COLO829 (cell line): ENCODE measurements around the gene RBM38.
"Not testable (repeated sequence)": the region's sequence is repeated elsewhere in the genome, so short reads cannot be mapped to it uniquely, and the experiment has no call there.

Experiments
- DNase-seq: peaks from one replicate; pipeline ENCODE4 v3.0.0; 2012; ENCODE audit warnings: low spot score

Gene RBM38

DNA sequence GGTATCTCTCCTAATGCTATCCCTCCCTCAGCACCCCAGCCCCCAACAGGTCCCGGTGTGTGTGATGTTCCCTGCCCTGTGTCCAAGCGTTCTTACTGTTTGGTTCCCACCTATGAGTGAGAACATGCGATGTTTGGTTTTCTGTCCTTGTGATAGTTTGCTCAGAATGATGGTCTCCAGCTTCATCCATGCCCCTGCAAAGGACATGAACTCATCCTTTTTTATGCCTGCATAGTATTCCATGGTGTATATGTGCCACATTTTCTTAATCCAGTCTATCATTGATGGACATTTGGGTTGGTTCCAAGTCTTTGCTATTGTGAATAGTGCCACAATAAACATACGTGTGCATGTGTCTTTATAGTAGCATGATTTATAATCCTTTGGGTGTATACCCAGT lies 28.3 kb downstream of the RBM38 start:
- DNase-seq = not testable (repeated sequence)

GRCh38 chr20:57420571-57421252 lies 29.5 kb downstream of the RBM38 start:
- DNase-seq = no peak

DNA sequence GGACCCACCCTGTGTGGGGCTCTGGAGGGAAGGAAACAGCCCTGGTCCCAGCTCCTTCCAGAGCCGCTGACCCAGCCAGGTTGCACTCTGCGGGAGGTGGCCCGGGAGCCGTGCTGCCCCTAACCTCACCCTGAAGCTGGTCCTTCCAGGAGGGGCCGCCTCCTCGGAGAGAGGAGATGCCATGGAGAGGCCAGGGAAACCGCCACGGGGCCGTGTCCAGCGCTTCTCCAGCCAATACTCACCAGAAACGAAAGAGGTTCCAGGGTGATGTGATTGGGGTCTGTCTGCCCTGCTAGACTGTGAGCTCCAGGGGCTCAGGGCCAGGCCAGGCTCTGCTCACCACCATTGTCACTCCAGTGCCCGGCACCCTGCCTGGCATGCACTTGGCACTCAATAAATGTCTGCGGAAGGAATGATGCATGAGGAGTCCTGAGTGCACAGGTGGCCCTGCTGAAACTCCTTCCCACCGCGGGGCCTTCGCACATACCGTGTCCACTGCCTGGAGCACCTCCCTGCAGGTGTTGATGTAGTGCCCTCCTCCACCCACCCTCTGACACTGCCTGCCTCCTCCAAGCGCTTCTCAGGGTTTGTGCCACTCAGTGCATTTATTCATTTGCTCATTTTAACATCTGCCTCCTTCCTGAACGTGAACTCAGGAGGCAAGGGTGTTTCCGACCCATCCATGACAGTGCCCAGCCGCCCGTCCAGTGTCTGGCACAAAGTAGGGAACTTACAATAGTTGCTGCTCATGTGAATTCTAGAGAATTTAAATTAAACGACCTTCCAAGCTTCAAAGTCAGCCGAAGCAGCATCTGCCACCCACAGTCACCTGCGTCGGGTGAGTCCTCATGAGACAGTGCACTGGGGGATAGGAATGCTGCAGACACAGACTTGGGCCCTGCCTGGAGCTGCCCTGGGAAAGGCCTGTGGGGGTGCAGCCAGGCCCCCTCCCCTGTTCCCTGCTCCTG lies 30.3 kb downstream of the RBM38 start:
- no peak for DNase-seq

DNA sequence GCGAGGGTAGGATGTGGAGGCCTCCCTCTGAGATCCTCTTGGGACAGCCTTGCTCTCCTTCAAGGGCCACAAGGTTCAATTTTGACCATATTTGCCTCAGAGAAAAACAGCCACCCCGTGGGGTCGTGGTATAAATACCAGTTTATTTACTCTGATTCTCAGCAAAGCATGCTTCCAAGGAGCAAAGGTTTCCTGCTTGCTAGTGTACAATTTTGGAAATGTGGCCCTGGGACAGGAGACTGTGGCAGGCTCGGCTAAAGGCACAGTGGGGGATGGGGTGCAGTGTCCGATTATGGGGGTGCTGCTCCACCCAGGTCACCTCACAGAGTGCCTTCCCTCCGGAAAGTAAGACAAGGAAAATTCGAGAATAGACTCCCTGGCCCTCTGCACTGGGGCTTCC lies 31.1 kb downstream of the RBM38 start:
- no peak for DNase-seq

DNA sequence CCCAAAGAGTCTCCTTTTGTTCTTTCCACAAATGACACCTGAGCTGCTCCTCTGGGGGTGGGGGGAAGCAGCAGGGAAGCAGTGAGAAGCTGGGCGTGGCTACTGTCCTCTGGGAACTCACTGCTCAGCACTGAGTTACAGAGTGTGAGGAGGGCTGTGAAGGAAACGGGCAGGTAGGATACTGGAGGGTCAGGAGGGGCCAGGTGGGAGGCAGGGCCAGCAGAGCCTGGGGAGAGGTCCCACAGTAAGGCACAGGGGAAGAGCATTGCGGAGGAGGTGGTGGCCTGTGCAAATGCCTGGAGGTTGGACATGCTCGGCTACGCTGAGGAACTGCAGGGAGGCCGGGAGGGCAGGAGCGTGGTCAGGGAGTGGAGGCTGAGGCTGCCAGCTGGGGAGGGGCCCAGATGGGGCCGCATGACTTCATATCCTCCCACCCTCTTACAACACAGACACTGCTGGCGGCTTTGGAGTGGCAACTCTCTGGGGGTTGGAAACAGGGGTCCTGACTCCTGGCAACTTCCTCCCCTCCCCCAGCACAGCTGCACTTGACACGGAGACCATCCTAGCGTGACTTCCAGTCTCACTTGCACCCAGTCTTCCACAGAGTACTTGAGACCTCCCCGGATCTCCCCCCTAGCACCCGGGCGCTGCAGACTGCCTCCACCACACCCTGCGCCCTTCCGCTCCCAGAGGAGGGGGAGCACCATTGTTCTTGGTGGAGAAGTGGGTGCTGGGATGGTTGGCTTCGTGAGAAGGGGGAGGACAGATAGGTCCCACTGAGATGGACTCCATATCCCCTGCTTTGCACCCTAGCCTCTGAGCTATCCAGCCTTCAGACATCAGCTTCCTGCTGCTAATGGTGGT lies 34.2 kb downstream of the RBM38 start:
- DNase-seq = no peak

GRCh38 chr20:57426271-57426689 lies 35.1 kb downstream of the RBM38 start:
- no peak for DNase-seq

DNA sequence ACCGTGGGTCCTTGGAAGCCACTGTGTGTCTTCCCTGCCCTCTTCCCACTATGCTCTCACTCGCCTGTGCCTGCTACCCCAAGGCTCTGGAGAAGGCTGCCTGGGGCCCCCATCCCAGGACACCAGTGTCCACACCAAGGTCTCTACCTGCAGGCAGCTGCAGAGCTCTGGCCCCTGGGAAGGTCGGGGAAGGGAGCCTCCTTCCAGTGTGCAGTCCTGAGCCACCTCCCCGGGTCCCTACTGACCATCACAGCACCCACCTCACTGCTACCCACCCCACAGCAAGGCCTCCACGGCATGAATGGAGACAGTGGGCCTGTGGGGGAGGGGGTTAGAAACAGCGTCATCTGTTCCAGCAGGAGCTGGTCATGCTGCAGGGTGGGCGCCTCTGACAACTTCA lies 35.6 kb downstream of the RBM38 start:
- DNase-seq = no peak

DNA sequence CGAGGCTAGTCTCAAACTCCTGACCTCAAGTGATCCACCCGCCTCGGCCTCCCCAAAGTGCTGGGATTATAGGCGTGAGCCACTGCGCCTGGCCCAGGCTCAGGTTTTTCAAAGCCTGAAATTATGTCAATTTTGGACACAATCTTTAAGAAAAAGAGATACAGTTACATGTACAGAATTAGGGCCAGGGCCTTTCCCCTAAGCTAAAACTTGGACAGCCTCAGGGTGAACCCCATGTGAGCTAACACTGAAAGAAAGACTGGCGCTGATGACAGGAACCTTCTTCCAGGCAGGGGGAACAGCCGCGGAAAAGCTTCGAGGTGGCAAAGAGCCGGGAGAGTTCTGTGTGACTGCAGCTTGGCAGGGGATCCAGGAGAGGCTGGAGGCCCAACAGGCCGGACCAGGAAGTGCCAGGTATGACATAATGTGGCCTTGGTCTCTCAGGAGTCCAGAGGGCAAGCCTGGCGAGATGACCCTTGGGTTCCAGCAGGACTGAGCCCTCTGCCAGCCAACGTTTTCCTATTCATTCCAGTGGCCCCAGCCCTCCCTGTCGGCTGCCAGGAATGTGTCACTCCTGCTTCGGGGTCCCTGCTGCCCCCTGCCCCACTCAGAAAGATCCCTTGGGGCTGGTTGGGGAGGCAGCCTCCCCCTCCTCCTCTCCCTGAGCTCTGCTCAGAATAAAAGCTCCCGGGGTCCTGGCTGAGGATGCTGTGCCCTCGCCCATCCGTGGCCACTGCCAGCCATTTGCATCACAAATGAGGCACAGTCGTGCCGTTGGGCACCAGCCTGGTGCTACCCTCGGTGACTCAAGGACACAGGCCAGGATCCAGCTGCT lies 37.3 kb downstream of the RBM38 start:
- DNase-seq = no peak

GRCh38 chr20:57429159-57429496 lies 37.9 kb downstream of the RBM38 start:
- DNase-seq = no peak

GRCh38 chr20:57429580-57430200 lies 38.5 kb downstream of the RBM38 start:
- DNase-seq = no peak

DNA sequence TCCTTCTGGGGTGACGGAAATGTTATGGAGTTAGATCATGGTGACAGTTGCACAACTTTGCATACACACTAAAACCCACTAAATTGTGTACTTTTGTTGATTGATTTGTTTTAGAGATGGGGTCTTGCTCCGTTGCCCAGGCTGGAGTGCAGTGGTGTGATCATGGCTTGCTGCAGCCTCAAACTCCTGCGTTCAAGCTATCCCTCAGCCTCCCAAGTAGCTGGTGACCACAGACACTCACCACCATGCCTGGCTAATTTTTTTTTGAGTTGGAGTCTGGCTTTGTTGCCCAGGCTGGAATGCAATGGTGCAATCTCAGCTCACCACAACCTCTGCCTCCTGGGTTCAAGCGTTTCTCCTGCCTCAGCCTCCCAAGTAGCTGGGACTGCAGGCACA lies 39.0 kb downstream of the RBM38 start:
- DNase-seq = not testable (repeated sequence)

DNA sequence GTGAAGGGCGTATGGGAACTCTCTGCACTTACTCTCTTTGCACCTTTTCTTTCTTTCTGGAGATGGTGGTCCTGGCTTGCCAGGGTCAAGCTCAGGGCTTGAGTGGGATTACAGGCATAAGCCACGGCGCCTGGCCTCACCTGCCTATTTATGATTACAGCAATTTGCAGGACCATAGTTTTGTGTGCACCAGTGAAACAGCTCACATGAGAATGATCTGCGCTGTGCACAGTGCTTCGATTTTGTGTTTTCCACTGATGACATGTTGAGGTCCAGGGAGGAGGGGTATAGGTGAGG lies 40.3 kb downstream of the RBM38 start:
- no peak for DNase-seq

DNA sequence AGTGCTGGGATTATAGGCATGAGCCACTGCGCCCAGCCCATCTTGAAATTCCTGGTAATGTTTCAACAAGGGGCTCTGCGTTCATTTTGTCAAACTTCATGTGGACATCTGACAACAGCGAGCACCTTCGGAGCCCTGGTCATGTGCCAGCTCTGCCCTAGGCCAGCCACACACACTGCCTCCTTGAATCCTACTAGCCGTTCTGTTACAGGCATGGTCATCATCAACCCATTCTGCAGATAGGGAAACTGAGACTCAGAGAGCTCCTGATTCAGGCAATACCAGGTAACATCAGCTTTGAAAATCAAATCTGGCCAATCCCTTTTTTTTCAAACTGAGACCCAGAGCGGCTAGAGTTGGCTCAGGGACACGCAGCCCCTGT lies 41.3 kb downstream of the RBM38 start:
- DNase-seq = no peak

DNA sequence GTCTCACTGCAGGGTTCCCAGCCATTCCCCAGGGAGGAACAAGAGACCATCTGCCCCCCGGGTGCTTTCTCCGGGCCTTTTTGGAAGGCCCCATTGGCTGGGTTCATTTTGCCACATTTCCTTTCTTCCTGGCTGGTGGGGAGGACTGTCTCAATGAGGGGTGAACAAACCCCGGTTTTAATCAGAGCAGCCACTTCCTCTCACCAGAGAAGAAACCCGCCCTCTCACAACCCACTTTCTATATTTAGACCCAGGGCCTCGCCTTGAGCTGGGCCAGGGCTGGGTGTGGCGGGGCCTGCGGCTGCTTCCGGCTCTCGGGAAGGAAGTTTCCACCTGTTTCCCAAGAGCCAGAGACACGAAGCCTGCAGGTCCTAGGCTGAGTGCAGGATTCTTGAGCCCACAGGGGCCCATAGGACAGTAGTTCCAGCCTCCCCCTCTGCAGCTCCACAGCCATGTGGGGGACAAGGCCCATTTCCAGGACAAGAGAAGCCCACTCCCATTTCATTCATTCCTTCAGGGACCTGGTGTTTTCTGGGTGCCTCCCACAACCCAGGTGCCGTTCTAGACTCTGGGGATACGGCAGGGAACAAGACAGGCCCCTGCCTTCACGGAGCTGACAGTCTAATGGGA lies 41.8 kb downstream of the RBM38 start:
- DNase-seq = no peak

DNA sequence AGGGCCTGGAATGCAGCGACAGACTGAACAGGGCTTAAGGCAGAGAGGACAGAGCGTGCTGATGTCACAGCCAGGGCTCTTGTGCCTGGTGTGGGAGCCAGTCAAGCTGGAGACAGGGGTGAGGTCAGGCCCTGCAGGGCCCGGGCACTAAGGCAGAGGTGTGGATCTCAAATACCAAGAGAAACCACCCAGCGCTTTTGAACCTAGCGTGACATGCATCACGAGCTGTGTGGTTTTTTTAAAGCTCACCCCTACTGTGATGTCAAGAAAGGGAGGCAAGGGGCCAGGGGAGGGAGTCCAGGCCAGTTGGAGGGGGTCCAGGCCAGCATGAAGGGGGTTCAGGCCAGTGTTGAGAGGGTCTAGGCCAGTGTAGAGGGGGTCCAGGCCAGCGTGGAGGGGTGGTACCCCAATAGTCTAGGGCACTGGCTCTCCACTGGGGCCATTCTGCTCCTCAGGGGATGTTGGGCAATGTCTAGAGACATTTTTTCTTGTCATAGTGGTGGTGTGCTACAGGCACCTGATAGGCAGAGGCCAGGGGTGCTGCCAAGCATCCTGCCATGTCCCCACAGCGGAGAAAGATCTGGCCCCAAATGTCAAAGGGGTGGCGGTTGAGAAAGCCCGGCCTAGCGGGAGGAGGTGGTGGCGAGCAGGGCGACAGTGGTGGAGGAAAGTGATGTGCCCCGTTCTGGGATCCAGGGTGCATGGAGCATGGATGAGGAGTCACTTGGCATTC lies 42.6 kb downstream of the RBM38 start:
- no peak for DNase-seq

DNA sequence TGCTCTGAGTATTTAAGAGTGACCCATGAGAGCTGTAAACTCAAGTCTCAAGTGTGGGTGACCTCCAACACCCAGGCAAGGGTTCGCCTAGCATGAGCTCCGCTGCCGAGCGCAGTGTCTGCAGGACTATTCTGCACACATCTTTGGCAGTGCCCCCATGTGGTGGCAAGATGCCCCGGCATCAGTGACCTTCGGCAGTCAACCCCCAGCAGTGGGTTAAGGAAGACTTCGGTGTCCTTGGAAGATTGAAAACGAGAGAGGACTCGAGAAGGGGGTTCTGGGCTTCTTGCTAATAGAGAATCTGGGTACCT lies 43.1 kb downstream of the RBM38 start:
- DNase-seq = no peak

GRCh38 chr20:57435105-57435497 lies 43.9 kb downstream of the RBM38 start:
- DNase-seq = no peak

- DNase-seq = peak; percentile 91
Measured at GRCh38 chr20:57435498-57436222, 44.5 kb downstream of the RBM38 start.

DNA sequence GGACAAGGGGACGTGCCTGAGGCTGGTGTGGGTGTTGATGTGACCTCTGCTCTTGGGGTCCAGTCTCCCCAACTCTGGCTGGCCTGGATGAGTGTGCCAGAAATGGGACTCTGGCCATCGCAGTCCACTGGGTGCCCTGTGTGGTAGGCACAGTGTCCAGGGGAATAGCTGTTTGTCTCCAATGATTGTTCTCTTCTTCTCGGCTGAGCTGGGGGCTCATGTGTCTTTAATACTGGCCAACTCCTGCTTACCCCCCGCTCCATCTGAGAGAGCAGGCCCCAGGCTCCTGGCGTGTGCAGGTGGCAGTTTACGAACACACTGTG lies 45.0 kb downstream of the RBM38 start:
- no peak for DNase-seq

DNA sequence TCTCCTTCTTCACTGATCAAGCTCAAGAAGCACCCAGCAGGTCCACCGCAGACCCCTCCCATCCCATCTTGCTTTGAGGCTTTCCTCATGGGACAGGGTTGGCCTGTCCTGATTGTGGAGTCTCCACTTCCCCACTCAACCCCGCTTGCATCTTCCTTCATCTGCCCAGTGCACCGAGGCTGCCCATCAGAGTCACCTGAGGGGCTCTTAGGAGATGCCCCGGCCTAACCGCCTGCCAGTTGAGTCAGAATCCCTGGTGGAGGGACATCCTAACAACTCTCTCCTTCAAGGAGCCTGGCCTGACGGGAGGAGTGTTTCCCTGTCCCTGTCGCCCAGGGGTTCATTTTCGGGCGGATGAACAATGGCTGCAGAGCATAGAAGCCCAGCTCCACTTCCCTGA lies 46.1 kb downstream of the RBM38 start:
- no peak for DNase-seq
